ENCODE measurements around the gene DCLRE1C. TPM values are rescaled to one million over a fixed set of nuclear protein-coding genes. Genes with fewer than 3 reads are reported as not detected.

Gene DCLRE1C
- total RNA-seq, 1 donor from 2014 or later, result 15.0 TPM

GRCh38 chr10:14859043-14859442, 94.9 kb downstream of the DCLRE1C start:
- Mint-ChIP-seq H3K27ac (no peak overlapping the region), H3K4me3 (no peak overlapping the region), H3K27me3 (no peaks in the 10 kb centered on the region), H3K36me3 (peaks cover 15% of the 10 kb centered on the region), H3K9me3 (no peaks in the 10 kb centered on the region), H3K4me1 (ENCODE audit: unreplicated experiment) (no peaks in the 10 kb centered on the region)
- no peak for DNase-seq (ENCODE audit: extremely low spot score, unreplicated experiment)
- TF ChIP-seq CTCF (conservative IDR thresholded peaks at IDR 0.05), result no peak

- DNase-seq (ENCODE audit: extremely low spot score, unreplicated experiment), result no peak
- H3K27me3 Mint-ChIP-seq, result no peaks in the 10 kb centered on the region
- H3K27ac Mint-ChIP-seq, result no peak overlapping the region
- no peaks in the 10 kb centered on the region for H3K9me3 Mint-ChIP-seq
- H3K4me3 Mint-ChIP-seq, result no peak overlapping the region
- peaks cover 12% of the 10 kb centered on the region for H3K36me3 Mint-ChIP-seq
- H3K4me1 Mint-ChIP-seq (ENCODE audit: unreplicated experiment), result no peaks in the 10 kb centered on the region
- TF ChIP-seq CTCF (conservative IDR thresholded peaks at IDR 0.05), result no peak
Observed at GRCh38 chr10:14858338-14858960, 95.4 kb downstream of the DCLRE1C start.

GRCh38 chr10:14855453-14855852, 98.4 kb downstream of the DCLRE1C start:
- Mint-ChIP-seq H3K27ac (no peak overlapping the region), H3K4me3 (no peak overlapping the region), H3K27me3 (no peaks in the 10 kb centered on the region), H3K4me1 (ENCODE audit: unreplicated experiment) (no peaks in the 10 kb centered on the region), H3K36me3 (peaks cover 18% of the 10 kb centered on the region), H3K9me3 (no peaks in the 10 kb centered on the region)
- no peak for TF ChIP-seq CTCF (conservative IDR thresholded peaks at IDR 0.05)
- no peak for DNase-seq (ENCODE audit: extremely low spot score, unreplicated experiment)

GRCh38 chr10:14852236-14852635, 101.7 kb downstream of the DCLRE1C start:
- no peak for TF ChIP-seq CTCF (conservative IDR thresholded peaks at IDR 0.05)
- Mint-ChIP-seq H3K4me3 (no peak overlapping the region), H3K9me3 (no peaks in the 10 kb centered on the region), H3K27ac (no peak overlapping the region), H3K36me3 (peaks cover 12% of the 10 kb centered on the region), H3K27me3 (no peaks in the 10 kb centered on the region), H3K4me1 (ENCODE audit: unreplicated experiment) (no peaks in the 10 kb centered on the region)
- DNase-seq (ENCODE audit: extremely low spot score, unreplicated experiment), result no peak

Other genes starting within 250 kb of the DCLRE1C start
- gene FAM107B, start 179.2 kb downstream of the DCLRE1C start, total RNA-seq (ENCODE audit: low replicate concordance), result 46.7 and 50.9 TPM in 2 replicates
- 1.1 and 1.3 TPM in 2 replicates for gene CDNF, start 116.1 kb downstream of the DCLRE1C start, total RNA-seq (ENCODE audit: low replicate concordance)
- gene HSPA14, start 115.8 kb downstream of the DCLRE1C start, total RNA-seq (ENCODE audit: low replicate concordance), result 10.6 and 17.3 TPM in 2 replicates
- gene MSANTD7, start 115.8 kb downstream of the DCLRE1C start, total RNA-seq (ENCODE audit: low replicate concordance), result 15.3 and 18.1 TPM in 2 replicates
- gene SUV39H2, start 75.2 kb downstream of the DCLRE1C start, total RNA-seq (ENCODE audit: low replicate concordance), result 16.5 and 39.7 TPM in 2 replicates
- 2.8 TPM in 1 of 2 replicates, not detected in the other for gene MEIG1, start 5.3 kb upstream of the DCLRE1C start, total RNA-seq (ENCODE audit: low replicate concordance)
- gene OLAH, start 89.8 kb upstream of the DCLRE1C start, total RNA-seq (ENCODE audit: low replicate concordance), result not detected in 2 replicates
- 0.76 and 4.3 TPM in 2 replicates for gene ACBD7, start 134.7 kb upstream of the DCLRE1C start, total RNA-seq (ENCODE audit: low replicate concordance)
- 18.1 and 23.2 TPM in 2 replicates for gene RPP38, start 143.3 kb upstream of the DCLRE1C start, total RNA-seq (ENCODE audit: low replicate concordance)
- 9.0 and 23.1 TPM in 2 replicates for gene NMT2, start 214.6 kb upstream of the DCLRE1C start, total RNA-seq (ENCODE audit: low replicate concordance)

All from type B pancreatic cell (in vitro differentiated cells).